Measurements from ENCODE around the gene KCNA10.

The KCNA10 gene

GRCh38 chr1:110477041-110477440, 41.9 kb downstream of the KCNA10 start:
- H3K4me3 ChIP-seq (ENCODE audit: low read depth, low read length): no peak overlapping the region
- peak; percentile 82 for DNase-seq (ENCODE audit: low read depth)
- TF ChIP-seq CTCF (IDR thresholded peaks at IDR 0.05; ENCODE audit: control insufficient read depth, extremely low read depth, insufficient read depth): no peak

- DNase-seq (ENCODE audit: low read depth): no peak
- no peak for TF ChIP-seq CTCF (IDR thresholded peaks at IDR 0.05; ENCODE audit: control insufficient read depth, extremely low read depth, insufficient read depth)
These were observed 42.8 kb downstream of the KCNA10 start for GRCh38 chr1:110476028-110476765.

GRCh38 chr1:110475362-110476027, 43.5 kb downstream of the KCNA10 start:
- TF ChIP-seq CTCF (IDR thresholded peaks at IDR 0.05; ENCODE audit: control insufficient read depth, extremely low read depth, insufficient read depth): no peak
- H3K4me3 ChIP-seq (ENCODE audit: low read depth, low read length): no peak overlapping the region
- DNase-seq (ENCODE audit: low read depth): no peak

More at GRCh38 chr1:110476028-110476765, 42.8 kb downstream of the KCNA10 start:
- no peak overlapping the region for H3K4me3 ChIP-seq (ENCODE audit: low read depth, low read length)

GRCh38 chr1:110474444-110474843, 44.5 kb downstream of the KCNA10 start:
- no peak for DNase-seq (ENCODE audit: low read depth)
- H3K4me3 ChIP-seq (ENCODE audit: low read depth, low read length): no peak overlapping the region
- no peak for TF ChIP-seq CTCF (IDR thresholded peaks at IDR 0.05; ENCODE audit: control insufficient read depth, extremely low read depth, insufficient read depth)

- H3K4me3 ChIP-seq (ENCODE audit: low read depth, low read length): no peak overlapping the region
- no peak for DNase-seq (ENCODE audit: low read depth)
- TF ChIP-seq CTCF (IDR thresholded peaks at IDR 0.05; ENCODE audit: control insufficient read depth, extremely low read depth, insufficient read depth): no peak
These were observed 46.4 kb downstream of the KCNA10 start for GRCh38 chr1:110472546-110472945.

GRCh38 chr1:110471131-110471530, 47.8 kb downstream of the KCNA10 start:
- no peak for DNase-seq (ENCODE audit: low read depth)
- TF ChIP-seq CTCF (IDR thresholded peaks at IDR 0.05; ENCODE audit: control insufficient read depth, extremely low read depth, insufficient read depth): peak; percentile 41
- H3K4me3 ChIP-seq (ENCODE audit: low read depth, low read length): no peak overlapping the region

Measured in LNCaP clone FGC (cell line).